GM13977 (cell line): ENCODE measurements around the gene MYO15B.
"Not testable (repeated sequence)": the region's sequence is repeated elsewhere in the genome, so short reads cannot be mapped to it uniquely, and the experiment has no call there.

Experiments
- DNase-seq: peaks from one replicate; pipeline ENCODE4 v3.0.0; 2012; ENCODE audit warnings: low spot score
- CTCF ChIP-seq: IDR thresholded peaks from 2 replicates; pipeline ENCODE4 v1.5.1; 2012; ENCODE audit warnings: mild to moderate bottlenecking, control low read depth; ENCODE audit not compliant: insufficient read depth; ENCODE audit errors: extremely low read depth, missing control alignments
- in situ Hi-C: fragments of 300-500 bp; cut with MboI; formaldehyde crosslinking; loops from one replicate; pipeline ENCODE4 v1.12.0; 2022; ENCODE audit warnings: low sequenced_read_pairs, low pct_unique_long_range_greater_than_20kb, mixed read lengths, inconsistent platforms; ENCODE audit not compliant: unreplicated experiment

MYO15B gene

GRCh38 chr17:75575197-75575596, 12.4 kb upstream of the MYO15B start:
- in situ Hi-C loops = no loop called here
- no peak for DNase-seq
- no peak for TF ChIP-seq CTCF

- in situ Hi-C loops = no loop called here
- TF ChIP-seq CTCF = no peak
- DNase-seq = no peak
Measured at GRCh38 chr17:75575728-75576127, 11.9 kb upstream of the MYO15B start.

- in situ Hi-C loops = no loop called here
- TF ChIP-seq CTCF = no peak
- DNase-seq = no peak
Measured at GRCh38 chr17:75576661-75577060, 10.9 kb upstream of the MYO15B start.

- DNase-seq, in situ Hi-C loops: not testable (repeated sequence)
Measured at GRCh38 chr17:75581121-75581725, 6.4 kb upstream of the MYO15B start.

GRCh38 chr17:75583197-75583596, 4.4 kb upstream of the MYO15B start:
- DNase-seq, in situ Hi-C loops: not testable (repeated sequence)

- no peak for DNase-seq
- in situ Hi-C loops = no loop called here
- TF ChIP-seq CTCF = no peak
Measured at GRCh38 chr17:75584849-75585175, 2.8 kb upstream of the MYO15B start.

GRCh38 chr17:75588596-75589011, 1.0 kb downstream of the MYO15B start:
- in situ Hi-C loops = no loop called here
- TF ChIP-seq CTCF = no peak
- peak; percentile 54 for DNase-seq

- TF ChIP-seq CTCF = peak; percentile 88
- in situ Hi-C loops = no loop called here
- peak; percentile 100 for DNase-seq
Measured at GRCh38 chr17:75589012-75589918, 1.7 kb downstream of the MYO15B start.
